GM18505 (cell line): ENCODE data around the gene ITGB8.

Experiments
- ATAC-seq: cut with Tn5 transposase; IDR thresholded peaks from one replicate; pipeline ENCODE4 v1.9.1; 2021; ENCODE audit not compliant: unreplicated experiment
- POLR2A ChIP-seq: IDR thresholded peaks from 4 replicates; pipeline ENCODE4 v1.6.1; 2011; ENCODE audit warnings: borderline replicate concordance; ENCODE audit not compliant: insufficient read depth, insufficient read length; ENCODE audit errors: extremely low read depth

ITGB8 gene

GRCh38 chr7:20330239-20330927 lies at the start of gene ITGB8:
TSS of gene ITGB8 (plus strand) at chr7:20330900. CDS start at chr7:20331807, 907 bp downstream.
- TF ChIP-seq POLR2A: peak; percentile 51
- peak; percentile 65 for ATAC-seq

- no peak for ATAC-seq
- no peak for TF ChIP-seq POLR2A
Observed at GRCh38 chr7:20282959-20283358, 47.7 kb upstream of the ITGB8 start.

GRCh38 chr7:20283385-20283784 lies 47.3 kb upstream of the ITGB8 start:
- no peak for ATAC-seq
- TF ChIP-seq POLR2A: no peak

- TF ChIP-seq POLR2A: no peak
- ATAC-seq: no peak
Observed at GRCh38 chr7:20284003-20284770, 46.5 kb upstream of the ITGB8 start.

GRCh38 chr7:20284771-20285143 lies 45.9 kb upstream of the ITGB8 start:
- ATAC-seq: no peak

GRCh38 chr7:20287317-20287716 lies 43.4 kb upstream of the ITGB8 start:
- no peak for TF ChIP-seq POLR2A
- no peak for ATAC-seq

More at GRCh38 chr7:20284771-20285143, 45.9 kb upstream of the ITGB8 start:
- TF ChIP-seq POLR2A: no peak

GRCh38 chr7:20288036-20288435 lies 42.7 kb upstream of the ITGB8 start:
- no peak for ATAC-seq
- TF ChIP-seq POLR2A: no peak

GRCh38 chr7:20290505-20291111 lies 40.1 kb upstream of the ITGB8 start:
- ATAC-seq: no peak
- no peak for TF ChIP-seq POLR2A

- ATAC-seq: no peak
- no peak for TF ChIP-seq POLR2A
Observed at GRCh38 chr7:20293336-20293735, 37.4 kb upstream of the ITGB8 start.

- TF ChIP-seq POLR2A: no peak
- no peak for ATAC-seq
Observed at GRCh38 chr7:20296444-20296843, 34.3 kb upstream of the ITGB8 start.

GRCh38 chr7:20296901-20297300 lies 33.8 kb upstream of the ITGB8 start:
- no peak for TF ChIP-seq POLR2A
- ATAC-seq: no peak

GRCh38 chr7:20298486-20298901 lies 32.2 kb upstream of the ITGB8 start:
- TF ChIP-seq POLR2A: no peak
- ATAC-seq: no peak

- TF ChIP-seq POLR2A: no peak
- ATAC-seq: no peak
Observed at GRCh38 chr7:20299145-20299544, 31.6 kb upstream of the ITGB8 start.
